HCT116 (cell line): Measurements from ENCODE around the gene SPI1. TPM values are rescaled to one million over a fixed set of nuclear protein-coding genes. Genes with fewer than 3 reads are reported as not detected.

ENCODE experiments used
- ATAC-seq: fragments of 200-7000 bp; cut with Tn5 transposase; 2 replicates; pipeline ENCODE4 v1.9.1; 2020; ENCODE audit warnings: mild to moderate bottlenecking, moderate library complexity
- BruUV-seq: library from RNA; stranded (reverse); fragments of 400-500 nt; replicated peaks from 2 replicates; lab custom pipeline; 2021; lab: Mats Ljungman, UMichigan
- CTCF ChIA-PET: fragments of 300-600 bp; sonication (Branson Sonifier 250); formaldehyde crosslinking; loops from one replicate; lab custom pipeline; 2021; ENCODE audit warnings: antibody characterized with exemption; lab: Charles Lee
- POLR2A ChIA-PET: fragments of 300-600, 350-600 bp; sonication (Branson Sonifier 250); formaldehyde crosslinking; loops from one replicate; lab custom pipeline; 2021; ENCODE audit warnings: antibody characterized with exemption; lab: Charles Lee
- RAD21 ChIA-PET, 2 experiments: fragments of 300-600 bp; sonication (Branson Sonifier 250); formaldehyde crosslinking; loops; one replicate each; lab custom pipeline; 2023; ENCODE audit warnings: low total read pairs in 2 of 2; ENCODE audit not compliant: uncharacterized antibody in 2 of 2, unreplicated experiment in 2 of 2, low non-redundant PET in 1 of 2; lab: Charles Lee
- DNase-seq: peaks from one replicate; pipeline ENCODE4 v3.0.0-alpha.2; 2010; ENCODE audit warnings: low read depth, low spot score
- H2AFZ ChIP-seq: fragments of 200-600 bp; shearing (Covaris generic), sonication (generic); 2 replicates; pipeline ENCODE4 v1.6.1; 2017; ENCODE audit warnings: low read depth, mixed run types, mixed read lengths, antibody characterized with exemption, low read length; ENCODE audit not compliant: poor library complexity, severe bottlenecking
- H3K27ac ChIP-seq: 2 replicates; pipeline ENCODE4 v1.5.1; 2012; ENCODE audit warnings: low read depth, low read length
- H3K27me3 ChIP-seq: fragments of 200-600 bp; sonication (generic); 2 replicates; pipeline ENCODE4 v1.6.1; 2016; ENCODE audit warnings: mixed run types, low read length, mixed read lengths; ENCODE audit not compliant: insufficient read depth
- H3K36me3 ChIP-seq, 2 experiments: fragments of 200-500 bp in 1 of 2; fragments of 200-600 bp in 1 of 2; sonication (Bioruptor generic) in 1 of 2; sonication (generic) in 1 of 2; 2 replicates each; pipeline versions ENCODE4 v1.5.1 to v1.6.1; 2014 to 2016; ENCODE audit warnings: low read length in 2 of 2, inconsistent platforms in 1 of 2, mixed read lengths in 1 of 2, mixed run types in 1 of 2; ENCODE audit not compliant: insufficient read depth in 2 of 2, control insufficient read depth in 1 of 2
- H3K4me1 ChIP-seq, 2 experiments: fragments of 200-600 bp in 1 of 2; sonication (generic) in 1 of 2; 2 replicates each; pipeline versions ENCODE4 v1.5.1 to v1.6.1; 2012 to 2017; ENCODE audit warnings: low read length in 2 of 2, inconsistent platforms in 1 of 2, mild to moderate bottlenecking in 1 of 2, mixed read lengths in 1 of 2, mixed run types in 1 of 2, moderate library complexity in 1 of 2; ENCODE audit not compliant: insufficient read depth in 2 of 2, control insufficient read depth in 1 of 2
- H3K4me2 ChIP-seq: fragments of 200-600 bp; sonication (generic); 2 replicates; pipeline ENCODE4 v1.6.1; 2017; ENCODE audit warnings: mixed run types, low read length, mixed read lengths
- H3K4me3 ChIP-seq, 2 experiments: fragments of 200-600 bp in 1 of 2; sonication (generic) in 1 of 2; replicated peaks in 1 of 2; 2 replicates each; pipeline ENCODE4 v1.5.1; 2011 to 2016; ENCODE audit warnings: low read length in 2 of 2, control low read depth in 1 of 2, low read depth in 1 of 2, mild to moderate bottlenecking in 1 of 2, mixed read lengths in 1 of 2, mixed run types in 1 of 2
- H3K79me2 ChIP-seq: fragments of 200-600 bp; sonication (generic); 2 replicates; pipeline ENCODE4 v1.6.1; 2017; ENCODE audit warnings: mild to moderate bottlenecking, mixed run types, low read length, moderate library complexity, mixed read lengths; ENCODE audit not compliant: insufficient read depth
- H3K9ac ChIP-seq: fragments of 200-600 bp; sonication (generic); 2 replicates; pipeline ENCODE4 v1.6.1; 2016; ENCODE audit warnings: low read length, mixed read lengths
- H3K9me2 ChIP-seq: fragments of 200-600 bp; sonication (generic), shearing (Covaris generic); 2 replicates; pipeline ENCODE4 v1.6.1; 2017; ENCODE audit warnings: mixed run types, mild to moderate bottlenecking, moderate library complexity; ENCODE audit not compliant: insufficient read depth
- H3K9me3 ChIP-seq, 2 experiments: fragments of 200-500 bp in 1 of 2; fragments of 200-600 bp in 1 of 2; sonication (Bioruptor generic) in 1 of 2; sonication (generic) in 1 of 2; 2 replicates each; pipeline ENCODE4 v1.6.1; 2014 to 2017; ENCODE audit warnings: low read length in 2 of 2, mixed read lengths in 2 of 2, inconsistent platforms in 1 of 2, low read depth in 1 of 2, mild to moderate bottlenecking in 1 of 2, mixed run types in 1 of 2, moderate library complexity in 1 of 2; ENCODE audit not compliant: control insufficient read depth in 1 of 2, insufficient read depth in 1 of 2
- H4K20me1 ChIP-seq: fragments of 200-600 bp; sonication (generic), shearing (Covaris generic); 2 replicates; pipeline ENCODE4 v1.6.1; 2017; ENCODE audit warnings: mixed run types, mild to moderate bottlenecking, moderate library complexity; ENCODE audit not compliant: insufficient read depth
- EGR1 ChIP-seq: IDR thresholded peaks from 2 replicates; pipeline ENCODE4 v1.6.1; 2012; ENCODE audit warnings: low read depth
- EZH2phosphoT487 ChIP-seq: fragments of 200-600 bp; IDR thresholded peaks from 2 replicates; pipeline ENCODE4 v1.6.1; 2018; ENCODE audit warnings: antibody characterized with exemption, borderline replicate concordance
- FOSL1 ChIP-seq: IDR thresholded peaks from 2 replicates; pipeline ENCODE4 v1.6.1; 2012; ENCODE audit warnings: low read depth
- JUND ChIP-seq: IDR thresholded peaks from 2 replicates; pipeline ENCODE4 v1.6.1; 2012
- MAX ChIP-seq: IDR thresholded peaks from 2 replicates; pipeline ENCODE4 v1.6.1; 2012
- RAD21 ChIP-seq: IDR thresholded peaks from 2 replicates; pipeline ENCODE4 v1.6.1; 2012; ENCODE audit warnings: low read depth, mild to moderate bottlenecking
- SIN3A ChIP-seq: IDR thresholded peaks from 2 replicates; pipeline ENCODE4 v1.6.1; 2012; ENCODE audit warnings: low read depth
- SP1 ChIP-seq: IDR thresholded peaks from 2 replicates; pipeline ENCODE4 v1.6.1; 2012; ENCODE audit warnings: low read depth
- ZFX ChIP-seq: fragments of 450-650 bp; IDR thresholded peaks from 2 replicates; pipeline ENCODE4 v1.6.1; 2017
- intact Hi-C: fragments of 100-400 bp; cut with micrococcal nuclease; formaldehyde crosslinking; loops from 2 replicates; pipeline ENCODE4 v1.10.0; 2022
- total RNA-seq: library from RNA; stranded (reverse); gene quantifications from one replicate; pipeline ENCODE4 v1.2.1, GENCODE V29; 2021; ENCODE audit not compliant: unreplicated experiment

The SPI1 gene
- total RNA-seq, 1 experiment from 2014 or later: 0.32 TPM

- peak overlapping the region; percentile 50 for H3K4me2 ChIP-seq
- CTCF ChIA-PET: no interaction called here
- H3K27me3 ChIP-seq: no peaks in the 10 kb centered on the region
- H3K27ac ChIP-seq: peak overlapping the region; percentile 51; the same call in 1 of the 2 replicates
- H3K79me2 ChIP-seq: peaks cover 1% of the 10 kb centered on the region; the same call in 1 of the 2 replicates
- TF ChIP-seq SIN3A (no peak), EGR1 (peak; percentile 53; the same call in 1 of the 2 replicates), SP1 (no peak), FOSL1 (no peak), JUND (no peak)
- no peak overlapping the region for H2AFZ ChIP-seq
- RAD21 ChIA-PET: no interaction called here
- no peaks in the 10 kb centered on the region for H4K20me1 ChIP-seq
- no peaks in the 10 kb centered on the region for H3K9me3 ChIP-seq
- no TSS peak for BruUV-seq
- POLR2A ChIA-PET: no interaction called here
- no peaks in the 10 kb centered on the region for H3K9me2 ChIP-seq
- H3K36me3 ChIP-seq: peaks cover 8 to 20% of the 10 kb centered on the region in 2 experiments
- peaks cover 32 to 51% of the 10 kb centered on the region in 2 experiments for H3K4me1 ChIP-seq
- no peak overlapping the region for H3K4me3 ChIP-seq
- H3K9ac ChIP-seq: peak overlapping the region; percentile 30; the same call in 1 of the 2 replicates
- no peak for DNase-seq
- intact Hi-C loops: no loop called here
- no peak for ATAC-seq
These were observed 35.7 kb upstream of the SPI1 start for GRCh38 chr11:47413908-47414684.

- Histone ChIP-seq H2AFZ (no peak overlapping the region), H3K36me3 (peaks cover 4 to 12% of the 10 kb centered on the region in 2 experiments), H3K9ac (peak overlapping the region; percentile 30; the same call in 1 of the 2 replicates), H3K4me2 (peak overlapping the region; percentile 50), H3K79me2 (peaks cover 7% of the 10 kb centered on the region; the same call in 1 of the 2 replicates), H3K27me3 (no peaks in the 10 kb centered on the region)
- intact Hi-C loops: no loop called here
- ATAC-seq (no peak), DNase-seq (no peak)
- ChIA-PET POLR2A (no interaction called here), CTCF (no interaction called here)
- no peak for TF ChIP-seq RAD21
- no peak for TF ChIP-seq EZH2phosphoT487
- no peak for TF ChIP-seq ZFX
- no peak for TF ChIP-seq EGR1
- TF ChIP-seq MAX: no peak
- TF ChIP-seq, all 23 proteins: peak for 0
- Histone ChIP-seq H3K4me1 (peaks cover 32 to 54% of the 10 kb centered on the region in 2 experiments), H3K9me3 (no peaks in the 10 kb centered on the region), H4K20me1 (no peaks in the 10 kb centered on the region), H3K27ac (peak overlapping the region; percentile 51; the same call in 1 of the 2 replicates), H3K4me3 (no peak overlapping the region), H3K9me2 (no peaks in the 10 kb centered on the region)
- no TSS peak for BruUV-seq
- RAD21 ChIA-PET: no interaction called here
These were observed 35.0 kb upstream of the SPI1 start for GRCh38 chr11:47413351-47413750.
